H1 (cell line): Measurements from ENCODE around the gene PEX5L. TPM values are rescaled to one million over a fixed set of nuclear protein-coding genes. Genes with fewer than 3 reads are reported as not detected.

Experiments
- CTCF ChIA-PET: fragments of 300-600 bp; sonication (Branson Sonifier 250); formaldehyde crosslinking; loops from one replicate; lab custom pipeline; 2021; ENCODE audit not compliant: partially characterized antibody; lab: Charles Lee
- POLR2A ChIA-PET: fragments of 300-600 bp; sonication (Branson Sonifier 250); formaldehyde crosslinking; loops from one replicate; lab custom pipeline; 2021; ENCODE audit warnings: inconsistent platforms; ENCODE audit not compliant: partially characterized antibody; lab: Charles Lee
- DNase-seq, 2 experiments: peaks; one replicate each; pipeline versions ENCODE4 v3.0.0 to v3.0.0-alpha.2; 2010 to 2022; ENCODE audit warnings: low spot score in 2 of 2, low read depth in 1 of 2, mixed read lengths in 1 of 2
- FAIRE-seq: peaks from 2 replicates; lab custom pipeline; 2011; peaks lifted over from hg19 to GRCh38; lab: Jason Lieb, UNC
- H2AFZ ChIP-seq: 2 replicates; pipeline ENCODE4 v1.8.1; 2012; ENCODE audit warnings: low read length, inconsistent platforms
- H2AK5ac ChIP-seq: 2 replicates; pipeline ENCODE4 v1.6.1; 2013; ENCODE audit warnings: low read depth, low read length
- H2BK120ac ChIP-seq: replicated peaks from 2 replicates; pipeline ENCODE3; 2013; ENCODE audit warnings: low read depth, low read length, inconsistent platforms
- H2BK12ac ChIP-seq: 2 replicates; pipeline ENCODE4 v1.6.1; 2013; ENCODE audit warnings: low read depth, low read length
- H2BK15ac ChIP-seq: 2 replicates; pipeline ENCODE4 v1.6.1; 2013; ENCODE audit warnings: low read length
- H2BK20ac ChIP-seq: 2 replicates; pipeline ENCODE4 v1.6.1; 2013; ENCODE audit warnings: low read length
- H2BK5ac ChIP-seq: 2 replicates; pipeline ENCODE4 v1.6.1; 2013; ENCODE audit warnings: low read depth, low read length
- H3K14ac ChIP-seq: 2 replicates; pipeline ENCODE4 v1.6.1; 2013; ENCODE audit warnings: inconsistent platforms; ENCODE audit not compliant: insufficient read length
- H3K18ac ChIP-seq: 2 replicates; pipeline ENCODE4 v1.6.1; 2013; ENCODE audit warnings: low read length; ENCODE audit errors: extremely low read depth
- H3K23ac ChIP-seq: 2 replicates; pipeline ENCODE4 v1.6.1; 2013; ENCODE audit warnings: inconsistent platforms; ENCODE audit not compliant: insufficient read length
- H3K23me2 ChIP-seq: 2 replicates; pipeline ENCODE4 v1.6.1; 2013; ENCODE audit warnings: low read depth, low read length
- H3K27ac ChIP-seq: 2 replicates; pipeline ENCODE4 v1.6.1; 2011; ENCODE audit warnings: low read depth, low read length, inconsistent platforms
- H3K27me3 ChIP-seq, 4 experiments: replicated peaks in 1 of 4; 1 replicate in 1 of 4; 2 replicates in 3 of 4; pipeline versions ENCODE4 v1.6.1 to v1.8.1; 2011 to 2013; ENCODE audit warnings: low read length in 3 of 4, mild to moderate bottlenecking in 3 of 4, inconsistent platforms in 2 of 4, mixed read lengths in 2 of 4, moderate library complexity in 1 of 4; ENCODE audit not compliant: control insufficient read depth in 3 of 4, insufficient read depth in 3 of 4; ENCODE audit errors: extremely low read depth in 1 of 4
- H3K36me3 ChIP-seq, 4 experiments: 2 replicates each; pipeline versions ENCODE4 v1.6.1 to v1.8.1; 2011 to 2013; ENCODE audit warnings: mild to moderate bottlenecking in 4 of 4, low read length in 3 of 4, moderate library complexity in 2 of 4, control low read depth in 1 of 4, inconsistent platforms in 1 of 4; ENCODE audit not compliant: insufficient read depth in 4 of 4, control insufficient read depth in 2 of 4
- H3K4ac ChIP-seq: replicated peaks from 2 replicates; pipeline ENCODE3; 2013; ENCODE audit warnings: low read length, low read depth, mixed read lengths, inconsistent platforms; ENCODE audit not compliant: insufficient read length
- H3K4me1 ChIP-seq, 4 experiments: replicated peaks in 1 of 4; 1 replicate in 1 of 4; 2 replicates in 3 of 4; pipeline versions ENCODE4 v1.6.1 to v1.8.1; 2011 to 2013; ENCODE audit warnings: low read length in 3 of 4, inconsistent platforms in 2 of 4, mixed read lengths in 1 of 4; ENCODE audit not compliant: insufficient read depth in 4 of 4, control insufficient read depth in 3 of 4
- H3K4me2 ChIP-seq, 2 experiments: 2 replicates each; pipeline versions ENCODE4 v1.6.1 to v1.8.1; 2011 to 2013; ENCODE audit warnings: low read depth in 2 of 2, low read length in 2 of 2, control low read depth in 1 of 2, inconsistent platforms in 1 of 2, mild to moderate bottlenecking in 1 of 2; ENCODE audit not compliant: insufficient read depth in 1 of 2
- H3K4me3 ChIP-seq, 4 experiments: fragments of 200-600, 300-600 bp in 1 of 4; sonication (generic), shearing (Covaris generic), sonication (Bioruptor Twin) in 1 of 4; 2 replicates each; pipeline versions ENCODE4 v1.5.1 to v1.8.1; 2011 to 2016; ENCODE audit warnings: low read length in 4 of 4, low read depth in 3 of 4, control low read depth in 2 of 4, inconsistent platforms in 2 of 4, mild to moderate bottlenecking in 2 of 4, mixed read lengths in 1 of 4, moderate library complexity in 1 of 4; ENCODE audit not compliant: insufficient read depth in 2 of 4; ENCODE audit errors: extremely low read depth in 1 of 4
- H3K56ac ChIP-seq: replicated peaks from 2 replicates; pipeline ENCODE3; 2013; ENCODE audit warnings: low read depth, mild to moderate bottlenecking, mixed read lengths, low read length, inconsistent platforms; ENCODE audit not compliant: insufficient read length
- H3K79me1 ChIP-seq: 2 replicates; pipeline ENCODE4 v1.6.1; 2013; ENCODE audit warnings: low read depth, low read length, control low read depth
- H3K79me2 ChIP-seq, 2 experiments: 2 replicates each; pipeline versions ENCODE4 v1.6.1 to v1.8.1; 2012 to 2013; ENCODE audit warnings: low read length in 2 of 2, mild to moderate bottlenecking in 2 of 2, inconsistent platforms in 1 of 2; ENCODE audit not compliant: insufficient read depth in 2 of 2, control insufficient read depth in 1 of 2
- H3K9ac ChIP-seq, 4 experiments: replicated peaks in 1 of 4; 1 replicate in 1 of 4; 2 replicates in 3 of 4; pipeline versions ENCODE4 v1.6.1 to v1.8.1; 2011 to 2013; ENCODE audit warnings: low read depth in 3 of 4, low read length in 3 of 4, control low read depth in 2 of 4, mild to moderate bottlenecking in 2 of 4, moderate library complexity in 2 of 4, inconsistent platforms in 1 of 4; ENCODE audit errors: extremely low read depth in 1 of 4
- H3K9me3 ChIP-seq, 2 experiments: 2 replicates each; pipeline versions ENCODE4 v1.6.1 to v1.8.1; 2012 to 2013; ENCODE audit warnings: mild to moderate bottlenecking in 2 of 2, moderate library complexity in 2 of 2, control low read depth in 1 of 2, inconsistent platforms in 1 of 2, low read depth in 1 of 2, low read length in 1 of 2, mixed read lengths in 1 of 2; ENCODE audit not compliant: insufficient read depth in 2 of 2
- H4K20me1 ChIP-seq, 2 experiments: replicated peaks in 1 of 2; 2 replicates each; pipeline versions ENCODE3 to v1.8.1; 2011 to 2013; ENCODE audit warnings: inconsistent platforms in 2 of 2, low read length in 2 of 2, mild to moderate bottlenecking in 1 of 2; ENCODE audit not compliant: insufficient read depth in 2 of 2, control insufficient read depth in 1 of 2
- H4K5ac ChIP-seq: 2 replicates; pipeline ENCODE4 v1.6.1; 2013; ENCODE audit warnings: low read length, low read depth, mixed read lengths, inconsistent platforms; ENCODE audit not compliant: insufficient read length
- H4K8ac ChIP-seq: 2 replicates; pipeline ENCODE4 v1.8.0; 2013; ENCODE audit warnings: mild to moderate bottlenecking, moderate library complexity, low read length, inconsistent platforms; ENCODE audit not compliant: insufficient read depth; ENCODE audit errors: extremely low read depth
- H4K91ac ChIP-seq: replicated peaks from 2 replicates; pipeline ENCODE3; 2013; ENCODE audit warnings: low read length, mixed read lengths, inconsistent platforms; ENCODE audit not compliant: insufficient read length
- BACH1 ChIP-seq: IDR thresholded peaks from 2 replicates; pipeline ENCODE4 v1.6.1; 2012; ENCODE audit warnings: low read length, improper control_type of control experiment
- CBX5 ChIP-seq: fragments of 300-800, 300-1000 bp; sonication (generic); IDR thresholded peaks from 2 replicates; pipeline ENCODE4 v1.7.1; 2016; ENCODE audit warnings: antibody characterized with exemption, low read length, low read depth
- CTBP2 ChIP-seq: IDR thresholded peaks from 2 replicates; pipeline ENCODE4 v1.7.0; 2011; ENCODE audit warnings: borderline replicate concordance, mild to moderate bottlenecking, moderate library complexity, mixed read lengths, low read length; ENCODE audit not compliant: insufficient read depth, insufficient read length
- EP300 ChIP-seq, 2 experiments: IDR thresholded peaks; 1 replicate in 1 of 2; 2 replicates in 1 of 2; pipeline ENCODE4 v1.6.1; 2011 to 2012; ENCODE audit warnings: low read depth in 2 of 2, low read length in 2 of 2, mild to moderate bottlenecking in 2 of 2, borderline replicate concordance in 1 of 2, inconsistent platforms in 1 of 2, moderate library complexity in 1 of 2
- FOSL1 ChIP-seq: IDR thresholded peaks from 2 replicates; pipeline ENCODE4 v1.6.1; 2011; ENCODE audit warnings: mild to moderate bottlenecking, low read depth, low read length, moderate library complexity; ENCODE audit not compliant: insufficient read depth
- GTF2F1 ChIP-seq: IDR thresholded peaks from 2 replicates; pipeline ENCODE4 v1.6.1; 2012; ENCODE audit warnings: low read depth, low read length, improper control_type of control experiment, borderline replicate concordance
- HDAC2 ChIP-seq, 2 experiments: fragments of 300-600 bp in 1 of 2; sonication (generic) in 1 of 2; IDR thresholded peaks; 2 replicates each; pipeline ENCODE4 v1.6.1; 2011 to 2012; ENCODE audit warnings: low read depth in 2 of 2, low read length in 2 of 2, mild to moderate bottlenecking in 2 of 2, moderate library complexity in 2 of 2, borderline replicate concordance in 1 of 2, inconsistent platforms in 1 of 2
- HDAC6 ChIP-seq: IDR thresholded peaks from one replicate; pipeline ENCODE4 v1.7.1; 2012; ENCODE audit warnings: low read depth, mild to moderate bottlenecking, inconsistent platforms, low read length, moderate library complexity
- RAD21 ChIP-seq, 2 experiments: IDR thresholded peaks in 1 of 2; conservative IDR thresholded peaks in 1 of 2; 2 replicates each; pipeline ENCODE4 v1.6.1; 2011; ENCODE audit warnings: low read depth in 2 of 2, low read length in 2 of 2, improper control_type of control experiment in 1 of 2, inconsistent platforms in 1 of 2, mild to moderate bottlenecking in 1 of 2, moderate library complexity in 1 of 2
- RFX5 ChIP-seq: IDR thresholded peaks from 2 replicates; pipeline ENCODE4 v1.6.1; 2011; ENCODE audit warnings: low read depth, low read length, improper control_type of control experiment, borderline replicate concordance
- SIRT6 ChIP-seq: IDR thresholded peaks from one replicate; pipeline ENCODE4 v1.7.1; 2012; ENCODE audit warnings: low read length, inconsistent platforms
- SRF ChIP-seq: IDR thresholded peaks from 2 replicates; pipeline ENCODE4 v1.6.1; 2011; ENCODE audit warnings: mild to moderate bottlenecking, low read depth, low read length, moderate library complexity
- ZNF274 ChIP-seq: IDR thresholded peaks from 2 replicates; pipeline ENCODE4 v1.7.0; 2012; ENCODE audit warnings: low read length, borderline replicate concordance; ENCODE audit errors: extremely low read depth
- WGBS, 2 experiments: shearing (Covaris generic) in 1 of 2; methylation state at CpG; one replicate each; pipeline versions ENCODE4 v1.1.6 to v1.1.7; 2013 to 2015; ENCODE audit warnings: low lambda C conversion rate in 2 of 2, mixed read lengths in 2 of 2, inconsistent platforms in 1 of 2, low coverage in 1 of 2, missing lambda C conversion rate in 1 of 2; ENCODE audit not compliant: insufficient replicate concordance in 2 of 2, insufficient coverage in 1 of 2, insufficient read length in 1 of 2; ENCODE audit errors: extremely low coverage in 1 of 2, missing lambda C conversion rate in 1 of 2; 5-methylcytosine and 5-hydroxymethylcytosine counted together
- polyA plus RNA-seq, 7 experiments: library from polyadenylated mRNA; depleted of rRNA in 3 of 7; stranded (reverse) in 5 of 7; unstranded in 2 of 7; fragments of >200 nt in 5 of 7; fragments of 200-250 nt in 2 of 7; gene quantifications; 1 replicate in 5 of 7; 2 replicates in 1 of 7; 4 replicates in 1 of 7; pipeline versions ENCODE4 v1.2.1 to v1.2.3, GENCODE V29; 2011 to 2013; ENCODE audit warnings: missing spikeins in 2 of 7, mixed read lengths in 2 of 7
- total RNA-seq: library from RNA; stranded (reverse); fragmentation: NEBNext Ultra II Directional; extraction: Animal tissue kit (Norgen Biotek cat#: 25700); gene quantifications from 2 replicates; pipeline ENCODE4 v1.2.1, GENCODE V29; 2021

The PEX5L gene
- total and polyA plus RNA-seq, 2 of the 8 experiments (the other 6 are each of a cell fraction or from before 2014, with no cell fraction given), result 0.80 to 4.2 TPM

- Histone ChIP-seq H4K8ac (no peak overlapping the region), H3K4me3 (no peak overlapping the region), H2AFZ (no peak overlapping the region), H2BK120ac (no peak overlapping the region), H2BK5ac (no peak overlapping the region), H3K18ac (no peak overlapping the region; the same call in 1 of the 2 replicates), H3K9ac (no peak overlapping the region; a peak in 1 of 7 replicates), H3K4ac (no peak overlapping the region), H2BK20ac (no peak overlapping the region), H3K36me3 (peaks cover 0 to 25% (median 10%) of the 10 kb centered on the region in 4 experiments; a peak in 6 of 8 replicates), H3K56ac (no peak overlapping the region), H4K20me1 (peaks cover 0 to 2% of the 10 kb centered on the region in 2 experiments), H3K27me3 (no peaks in the 10 kb centered on the region), H3K14ac (no peak overlapping the region), H4K5ac (no peak overlapping the region), H3K9me3 (no peaks in the 10 kb centered on the region), H3K4me2 (no peak overlapping the region), H3K79me1 (no peaks in the 10 kb centered on the region), H3K23me2 (peaks cover 1% of the 10 kb centered on the region; the same call in 1 of the 2 replicates), H3K79me2 (no peaks in the 10 kb centered on the region), H2BK15ac (no peak overlapping the region), H3K4me1 (peaks cover 0 to 7% (median 3%) of the 10 kb centered on the region in 4 experiments; a peak in 2 of 7 replicates), H3K27ac (no peak overlapping the region), H4K91ac (no peak overlapping the region), H2BK12ac (no peak overlapping the region), H3K23ac (no peak overlapping the region), H2AK5ac (no peak overlapping the region)
- ChIA-PET POLR2A (interaction anchor here (0.6 kb wide), 1 partner anchor 104 kb away, joined by 5 read pairs; no protein-coding TSS in a partner anchor), CTCF (no interaction called here)
- whole genome bisulfite sequencing, 2 experiments, result 94% methylated on average over 4 of the region's 4 CpGs; no CpG with 5 or more reads in 1 of the 2 experiments
- DNase-seq (no peak), FAIRE-seq (no peak)
- TF ChIP-seq HDAC6 (no peak), ZNF274 (no peak), BACH1 (no peak), HDAC2 (IDR thresholded peaks at IDR 0.05; ENCODE audit: borderline replicate concordance in 1 of 2, low read depth in 2 of 2, low read length in 2 of 2) (no peak), CTBP2 (no peak), RAD21 (IDR thresholded peaks at IDR 0.05 in 1 of 2, conservative IDR thresholded peaks at IDR 0.05 in 1 of 2; ENCODE audit: low read depth in 2 of 2, low read length in 2 of 2) (no peak), FOSL1 (no peak), SIRT6 (no peak), EP300 (IDR thresholded peaks at IDR 0.05; ENCODE audit: borderline replicate concordance in 1 of 2, low read depth in 2 of 2, low read length in 2 of 2) (no peak), SRF (no peak), RFX5 (no peak), CBX5 (no peak), GTF2F1 (no peak)
Measured at GRCh38 chr3:179745079-179745478, 291.7 kb downstream of the PEX5L start.
